Activated naive CD8-positive, alpha-beta T cell (primary cell): Measurements from ENCODE around the gene GBGT1.

Source experiments
- H3K27ac Mint-ChIP-seq: one replicate; pipeline ENCODE4 v1.8.0; 2021; ENCODE audit warnings: mixed read lengths
- H3K27me3 Mint-ChIP-seq: one replicate; pipeline ENCODE4 v1.8.0; 2021; ENCODE audit warnings: mixed read lengths
- H3K36me3 Mint-ChIP-seq: one replicate; pipeline ENCODE4 v1.8.0; 2021; ENCODE audit warnings: mixed read lengths
- H3K4me1 Mint-ChIP-seq: one replicate; pipeline ENCODE4 v1.8.0; 2021; ENCODE audit warnings: low read depth, mixed read lengths
- H3K4me3 Mint-ChIP-seq: one replicate; pipeline ENCODE4 v1.8.0; 2021; ENCODE audit warnings: mild to moderate bottlenecking, mixed read lengths
- H3K9me3 Mint-ChIP-seq: one replicate; pipeline ENCODE4 v1.8.0; 2021; ENCODE audit warnings: low read depth, mixed read lengths

The GBGT1 gene

DNA sequence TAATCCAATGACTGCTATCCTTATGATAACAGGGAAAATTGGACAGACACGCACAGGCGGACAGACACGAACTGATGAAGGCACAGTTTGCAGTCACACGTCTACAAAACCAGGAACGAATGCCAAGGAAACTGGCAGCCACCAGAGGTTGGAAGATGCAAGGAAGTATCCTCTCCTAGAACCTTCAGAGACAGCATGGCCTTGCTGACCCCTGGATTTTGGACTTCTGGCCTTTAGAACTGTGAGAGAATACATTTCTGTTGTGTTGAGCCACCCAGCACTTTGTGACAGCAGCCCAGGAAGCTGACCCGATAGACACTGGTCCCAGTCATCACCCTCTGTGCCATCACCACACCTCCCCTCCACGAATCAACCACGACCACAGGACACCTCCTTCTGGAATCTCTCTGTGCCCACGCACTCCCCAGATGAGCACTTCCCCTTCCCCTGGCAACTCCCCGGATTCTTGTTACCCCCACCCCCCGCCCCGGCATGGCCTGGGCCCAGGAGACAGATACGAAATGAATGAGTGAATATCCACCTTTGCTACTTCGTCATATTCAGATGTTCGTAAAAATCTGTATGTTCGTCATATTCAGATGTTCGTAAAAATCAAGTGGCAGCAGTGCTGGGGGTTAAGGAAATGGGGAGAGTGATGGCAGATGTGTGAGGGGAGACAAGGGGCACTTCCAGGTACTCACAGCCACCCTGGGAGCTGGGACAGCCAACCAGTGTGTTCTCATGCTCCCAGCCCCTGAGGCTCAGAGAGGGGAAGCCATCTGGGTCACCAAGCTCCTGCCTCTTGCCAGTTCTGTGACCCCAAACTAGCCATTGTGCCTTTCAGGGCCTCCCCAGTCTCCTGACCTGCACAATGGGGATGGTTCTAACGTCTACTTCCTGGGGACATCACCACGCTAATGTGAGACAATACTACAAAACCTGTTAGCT lies 18.5 kb downstream of the GBGT1 start:
- peaks cover 56% of the 10 kb centered on the region for H3K4me1 Mint-ChIP-seq
- H3K27ac Mint-ChIP-seq: peak overlapping the region; percentile 73

DNA sequence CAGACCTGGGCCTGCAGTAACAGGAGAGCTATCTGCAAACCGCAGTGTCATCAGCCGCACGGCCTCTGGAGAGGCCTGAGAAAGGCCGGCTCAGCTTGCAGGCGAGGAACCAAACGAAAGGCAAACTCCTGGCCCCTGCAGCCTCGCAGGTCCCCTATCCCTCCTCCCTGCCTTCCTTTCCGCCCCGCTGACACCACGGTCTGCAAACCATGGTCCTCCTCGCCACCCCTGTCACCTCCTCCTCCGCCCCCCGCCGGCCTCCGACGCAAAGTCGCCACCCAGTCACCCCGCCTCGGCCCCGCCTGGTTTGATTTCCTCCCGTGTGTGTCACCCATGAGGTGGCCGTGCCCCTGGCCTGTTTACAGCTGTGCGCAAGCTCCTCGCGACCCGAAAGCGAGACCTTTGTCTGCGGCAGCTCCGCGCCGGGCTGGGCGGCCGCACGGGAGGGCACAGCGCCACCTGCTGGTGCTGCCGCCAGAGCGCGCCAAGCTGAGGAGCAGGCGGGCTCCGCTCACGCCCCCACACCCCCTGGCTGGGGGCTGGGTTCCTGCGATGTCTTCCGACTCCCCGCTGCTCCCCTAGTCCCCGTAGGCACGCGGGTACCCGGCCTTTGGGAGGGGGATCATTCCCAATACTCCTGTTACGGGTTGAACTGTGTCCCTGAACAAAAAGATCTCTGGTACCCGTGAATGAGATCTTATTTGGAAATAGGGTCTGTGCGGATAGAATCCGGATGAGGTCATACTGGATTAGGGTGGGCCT lies 19.4 kb downstream of the GBGT1 start:
- Mint-ChIP-seq H3K36me3 (no peaks in the 10 kb centered on the region), H3K4me3 (peak overlapping the region; percentile 80), H3K27ac (peak overlapping the region; percentile 86), H3K9me3 (no peaks in the 10 kb centered on the region), H3K4me1 (peaks cover 53% of the 10 kb centered on the region), H3K27me3 (no peaks in the 10 kb centered on the region)

More for the DNA sequence above, 18.5 kb downstream of the GBGT1 start:
- Mint-ChIP-seq H3K9me3 (no peaks in the 10 kb centered on the region), H3K27me3 (no peaks in the 10 kb centered on the region), H3K36me3 (no peaks in the 10 kb centered on the region), H3K4me3 (peak overlapping the region; percentile 80)

DNA sequence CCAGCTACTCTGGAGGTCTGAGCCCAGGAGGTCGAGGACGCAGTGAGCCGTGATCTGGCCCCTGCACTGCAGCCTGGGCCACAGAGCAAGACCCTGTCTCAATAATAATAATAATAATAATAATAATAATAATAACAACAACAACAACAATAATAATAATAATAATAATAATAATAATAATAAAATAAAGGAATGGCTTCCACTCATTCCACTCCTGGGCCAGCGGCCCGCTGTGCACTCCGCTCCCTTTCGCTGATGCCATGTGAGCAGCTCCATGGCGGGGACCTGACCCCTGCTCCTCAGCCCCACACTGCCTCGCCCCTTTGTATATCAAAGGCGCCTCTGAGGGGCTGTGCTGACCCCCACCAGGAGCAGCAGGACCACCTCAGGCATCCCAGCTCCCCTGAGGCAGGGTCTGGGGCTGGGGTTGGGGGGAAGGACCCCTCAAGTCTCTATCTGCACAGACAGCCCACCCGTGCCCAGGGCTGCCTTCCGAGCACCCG lies 20.0 kb downstream of the GBGT1 start:
- H3K36me3 Mint-ChIP-seq: no peaks in the 10 kb centered on the region

GRCh38 chr9:133142684-133143622 lies 20.8 kb downstream of the GBGT1 start:
- H3K36me3 Mint-ChIP-seq: no peaks in the 10 kb centered on the region
- H3K9me3 Mint-ChIP-seq: no peaks in the 10 kb centered on the region
- H3K27ac Mint-ChIP-seq: peak overlapping the region; percentile 61
- H3K4me3 Mint-ChIP-seq: peak overlapping the region; percentile 54
- peaks cover 55% of the 10 kb centered on the region for H3K4me1 Mint-ChIP-seq
- H3K27me3 Mint-ChIP-seq: no peaks in the 10 kb centered on the region

More for the DNA sequence above, 20.0 kb downstream of the GBGT1 start:
- Mint-ChIP-seq H3K27ac (peak overlapping the region; percentile 86), H3K9me3 (no peaks in the 10 kb centered on the region), H3K4me3 (peak overlapping the region; percentile 80), H3K27me3 (no peaks in the 10 kb centered on the region), H3K4me1 (peaks cover 56% of the 10 kb centered on the region)

DNA sequence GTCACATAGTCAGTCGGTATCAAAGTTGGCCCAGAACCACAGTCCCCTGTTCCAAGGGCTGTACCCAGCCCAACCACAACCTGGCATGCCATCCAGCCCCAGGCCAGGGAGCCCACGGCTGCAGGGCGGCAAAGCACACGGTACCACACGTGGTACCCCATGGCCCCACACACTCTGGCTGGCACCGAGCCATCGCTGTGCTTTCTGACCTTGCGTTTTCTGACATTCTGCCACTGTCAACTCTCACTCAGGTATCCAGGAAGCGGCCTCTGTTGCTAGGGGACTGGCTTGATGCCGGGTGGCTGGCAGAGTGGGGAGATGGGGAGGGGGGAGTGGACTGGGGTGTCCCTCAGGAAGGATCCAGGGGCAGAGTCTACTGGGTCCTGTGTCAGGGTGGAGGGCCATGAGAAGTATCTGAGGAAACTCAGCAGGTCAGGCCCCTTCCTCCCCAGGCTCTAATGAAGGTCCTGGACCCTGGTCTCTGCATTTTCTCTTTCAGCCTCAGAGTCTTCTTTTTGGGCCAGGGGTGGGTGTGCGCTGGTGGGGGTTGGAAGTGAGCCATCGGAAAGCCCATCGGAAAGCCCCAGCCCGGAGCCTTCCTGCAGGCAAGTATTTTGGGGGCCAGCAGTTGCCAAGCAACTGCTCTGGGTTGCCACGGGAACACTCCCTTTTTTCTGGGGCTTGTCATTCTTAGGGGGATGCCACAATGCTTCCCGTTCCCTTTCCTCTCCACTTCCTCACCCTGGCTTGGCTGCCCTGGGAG lies 21.7 kb downstream of the GBGT1 start:
- peak overlapping the region; percentile 76 for H3K27ac Mint-ChIP-seq
- H3K4me3 Mint-ChIP-seq: peak overlapping the region; percentile 49
- no peaks in the 10 kb centered on the region for H3K9me3 Mint-ChIP-seq
- H3K4me1 Mint-ChIP-seq: peaks cover 55% of the 10 kb centered on the region
- H3K36me3 Mint-ChIP-seq: no peaks in the 10 kb centered on the region
- no peaks in the 10 kb centered on the region for H3K27me3 Mint-ChIP-seq

GRCh38 chr9:133140606-133141005 lies 23.1 kb downstream of the GBGT1 start:
- no peaks in the 10 kb centered on the region for H3K36me3 Mint-ChIP-seq
- H3K4me3 Mint-ChIP-seq: no peak overlapping the region
- H3K27me3 Mint-ChIP-seq: no peaks in the 10 kb centered on the region
- peak overlapping the region; percentile 76 for H3K27ac Mint-ChIP-seq
- H3K9me3 Mint-ChIP-seq: no peaks in the 10 kb centered on the region
- H3K4me1 Mint-ChIP-seq: peaks cover 59% of the 10 kb centered on the region

GRCh38 chr9:133140174-133140505 lies 23.6 kb downstream of the GBGT1 start:
- Mint-ChIP-seq H3K36me3 (no peaks in the 10 kb centered on the region), H3K27me3 (no peaks in the 10 kb centered on the region), H3K4me1 (peaks cover 57% of the 10 kb centered on the region), H3K27ac (no peak overlapping the region), H3K9me3 (no peaks in the 10 kb centered on the region), H3K4me3 (no peak overlapping the region)

DNA sequence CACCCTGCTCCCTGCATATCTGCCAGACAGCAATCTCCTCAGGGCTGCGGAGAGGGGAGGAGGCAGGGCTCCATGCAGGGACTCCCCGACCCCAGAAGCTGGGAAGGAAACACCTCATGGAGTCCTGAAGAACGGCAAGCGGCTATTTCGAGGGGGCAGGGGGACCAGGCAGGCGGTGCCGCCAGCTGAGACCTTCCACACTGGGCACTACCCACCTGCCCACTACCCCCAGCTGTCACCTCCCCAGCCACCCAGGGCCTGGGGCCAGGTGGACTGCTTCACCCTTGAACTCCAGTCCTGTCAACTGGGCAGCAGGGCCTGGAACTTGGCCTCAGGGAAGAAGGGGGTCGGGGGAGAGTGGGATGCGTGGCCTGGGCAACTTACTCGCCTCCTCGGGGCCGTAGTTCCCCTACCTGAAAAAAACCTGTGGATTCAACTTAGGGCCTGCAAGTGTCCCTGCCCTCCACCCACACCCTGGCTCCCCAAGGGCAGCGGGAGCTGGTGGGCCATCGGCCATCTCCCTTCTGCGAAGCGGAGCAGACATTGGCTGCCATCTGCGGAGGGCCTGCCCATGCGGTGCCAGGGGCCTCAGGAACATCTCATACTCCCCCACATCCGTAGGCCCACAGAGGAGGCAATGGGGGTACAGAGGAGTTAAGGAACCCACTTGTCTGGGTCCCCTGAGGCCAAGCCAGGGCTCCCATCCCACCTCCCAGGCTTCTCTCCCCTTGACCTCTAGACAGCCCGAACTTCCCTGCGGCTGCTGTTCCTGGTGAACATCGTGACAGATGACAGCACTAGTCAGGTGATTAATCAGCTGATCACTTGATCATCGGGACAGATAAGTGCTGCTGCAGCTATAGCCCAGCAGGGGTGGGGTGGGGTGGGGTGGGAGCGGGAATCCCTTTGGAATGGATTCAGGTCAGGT lies 24.2 kb downstream of the GBGT1 start:
- H3K9me3 Mint-ChIP-seq: no peaks in the 10 kb centered on the region
- H3K4me1 Mint-ChIP-seq: peaks cover 56% of the 10 kb centered on the region
- no peaks in the 10 kb centered on the region for H3K27me3 Mint-ChIP-seq
- H3K4me3 Mint-ChIP-seq: no peak overlapping the region
- H3K36me3 Mint-ChIP-seq: no peaks in the 10 kb centered on the region
- H3K27ac Mint-ChIP-seq: no peak overlapping the region

DNA sequence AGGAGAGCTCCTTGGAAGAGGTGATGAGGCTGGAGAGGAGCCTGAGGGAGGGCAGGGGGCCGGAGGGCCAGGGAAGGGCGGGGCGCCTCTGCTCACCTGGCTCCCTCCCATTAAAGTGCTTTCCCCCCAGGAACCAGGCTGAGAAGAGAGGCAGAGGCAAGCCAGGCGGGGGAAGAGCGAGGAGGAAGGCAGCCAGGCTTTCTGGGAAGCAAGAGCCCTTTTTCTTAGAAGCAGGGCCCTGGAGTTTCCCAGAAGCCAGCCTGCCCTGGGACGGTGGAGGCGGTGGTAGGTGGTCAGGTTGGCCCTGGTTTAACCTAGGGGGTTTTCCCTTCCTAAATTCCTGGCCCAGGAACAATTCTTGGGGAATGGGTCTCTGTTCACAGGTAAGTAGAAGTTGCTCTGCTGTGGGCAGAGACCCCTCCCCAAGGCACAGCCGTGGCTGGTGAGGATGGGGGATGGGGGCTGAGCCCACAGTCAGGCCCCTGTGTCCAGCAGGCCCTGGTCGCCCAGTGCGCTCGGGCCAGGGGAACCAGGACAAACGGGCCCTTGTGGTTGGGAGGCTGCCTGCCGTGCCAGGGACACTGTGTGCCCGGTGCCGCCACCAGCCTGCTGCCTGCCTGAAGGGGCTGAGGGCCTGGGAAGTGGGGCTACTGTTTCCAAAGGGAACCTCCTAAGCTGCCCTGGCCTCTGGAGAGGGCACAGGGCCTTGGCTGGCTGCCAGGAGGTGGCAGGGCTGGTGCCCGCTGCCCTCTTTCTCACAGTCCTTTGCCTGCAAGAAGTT lies 26.1 kb downstream of the GBGT1 start:
- Mint-ChIP-seq H3K9me3 (no peaks in the 10 kb centered on the region), H3K27ac (peak overlapping the region; percentile 80), H3K36me3 (peaks cover 2% of the 10 kb centered on the region), H3K4me3 (no peak overlapping the region), H3K4me1 (peaks cover 57% of the 10 kb centered on the region), H3K27me3 (no peaks in the 10 kb centered on the region)

DNA sequence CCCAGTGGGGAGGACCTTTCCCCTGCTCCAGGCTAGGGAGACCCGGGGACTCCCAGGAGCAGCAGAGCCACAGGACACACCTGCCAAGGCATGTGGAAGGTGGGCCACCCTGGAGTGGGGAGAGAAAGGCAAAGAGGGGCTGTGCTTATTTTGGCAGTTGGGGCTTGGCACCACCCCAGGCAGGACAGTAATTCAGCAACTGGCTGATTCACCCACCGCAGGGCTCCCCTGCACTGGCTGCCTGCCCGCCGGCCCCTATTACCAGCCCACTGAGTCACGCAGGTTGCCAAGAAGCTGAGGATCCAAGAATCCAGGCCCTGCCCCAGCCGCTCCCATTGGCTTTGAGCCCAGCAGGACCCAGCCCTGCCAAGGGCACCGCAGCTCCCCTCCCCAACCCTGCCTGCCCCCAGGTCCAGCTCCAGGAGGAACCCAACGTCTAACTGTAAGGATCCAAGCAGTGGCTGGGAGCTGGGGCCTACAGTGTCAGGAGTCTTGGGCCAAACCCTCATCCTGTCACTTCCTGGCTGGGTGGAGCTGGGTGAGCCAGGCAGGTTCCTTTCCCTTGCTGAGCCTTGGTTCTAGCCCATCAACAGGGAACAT lies 28.5 kb downstream of the GBGT1 start:
- Mint-ChIP-seq H3K9me3 (no peaks in the 10 kb centered on the region), H3K4me3 (peak overlapping the region; percentile 51), H3K27ac (peak overlapping the region; percentile 98), H3K36me3 (peaks cover 2% of the 10 kb centered on the region), H3K27me3 (no peaks in the 10 kb centered on the region), H3K4me1 (peaks cover 61% of the 10 kb centered on the region)

DNA sequence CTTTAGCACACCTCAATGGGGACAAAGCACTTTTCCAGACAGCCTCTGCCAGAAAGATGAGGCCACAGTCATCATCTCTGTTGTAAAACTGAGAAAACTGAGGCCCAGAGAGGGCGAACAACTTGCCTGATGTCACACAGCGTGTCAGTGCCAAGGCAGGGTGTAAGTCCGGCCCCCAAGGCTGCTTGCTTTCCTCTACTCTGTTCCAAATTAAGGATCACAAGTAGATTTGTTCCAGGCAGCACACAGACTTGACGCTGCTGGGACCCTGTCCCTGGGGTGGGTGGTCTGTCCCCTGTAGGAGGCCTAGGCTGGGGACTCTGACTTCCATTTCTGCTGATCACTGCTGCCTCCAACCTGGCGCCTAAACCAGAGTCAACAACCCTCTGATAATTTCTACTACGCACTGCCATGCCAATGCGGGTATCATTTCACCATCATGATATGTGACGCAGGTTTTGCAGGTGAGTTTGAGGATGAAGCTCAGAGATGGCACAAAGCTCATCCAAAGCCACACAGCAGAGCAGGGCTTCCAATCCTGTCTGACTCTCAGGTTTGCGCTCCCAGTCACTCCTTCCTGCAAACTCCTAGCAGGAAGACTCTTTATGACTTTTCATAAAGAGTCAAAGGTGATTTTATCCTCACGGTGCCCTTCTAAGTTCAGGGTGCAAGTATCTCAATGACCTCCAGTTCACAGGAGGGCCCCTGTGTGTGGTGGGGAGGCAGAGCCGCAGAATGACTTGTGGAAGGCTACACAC lies 29.1 kb downstream of the GBGT1 start:
- Mint-ChIP-seq H3K36me3 (peaks cover 2% of the 10 kb centered on the region), H3K27me3 (no peaks in the 10 kb centered on the region), H3K4me3 (peak overlapping the region; percentile 85), H3K27ac (peak overlapping the region; percentile 98), H3K9me3 (no peaks in the 10 kb centered on the region), H3K4me1 (peaks cover 63% of the 10 kb centered on the region)
